Prostate gland (tissue), 2 donors: Measurements from ENCODE around the gene MEMO1.

ENCODE experiments used
- CTCF ChIP-seq, 4 experiments: fragments of 200-600 bp in 2 of 4; fragments of 450-650 bp in 2 of 4; sonication (generic) in 2 of 4; IDR thresholded peaks; 1 replicate in 3 of 4; 2 replicates in 1 of 4; pipeline ENCODE4 v1.5.1; 2016 to 2019; ENCODE audit warnings: antibody characterized with exemption in 4 of 4, mild to moderate bottlenecking in 2 of 4, moderate library complexity in 2 of 4
- POLR2A ChIP-seq: fragments of 450-650 bp; IDR thresholded peaks from one replicate; pipeline ENCODE4 v1.6.1; 2016; ENCODE audit warnings: antibody characterized with exemption, mild to moderate bottlenecking

DNA sequence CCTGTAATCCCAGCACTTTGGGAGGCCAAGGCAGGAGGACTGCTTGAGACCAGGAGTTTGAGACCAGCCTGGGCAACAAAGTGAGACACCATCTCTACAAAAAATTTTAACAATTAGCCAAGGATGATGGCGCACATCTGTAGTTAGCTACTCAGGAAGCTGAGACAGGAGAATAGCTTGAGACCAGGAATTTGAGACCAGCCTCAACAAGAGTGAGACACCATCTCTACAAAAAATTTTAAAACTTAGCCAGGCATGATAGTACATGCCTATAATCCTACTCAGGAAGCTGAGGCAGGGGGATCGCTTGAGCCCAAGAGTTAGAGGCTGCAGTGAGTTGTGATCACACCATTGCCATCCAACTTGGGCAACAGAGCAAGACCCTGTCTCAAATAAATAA, 7.0 kb downstream of the MEMO1 start:
- no peak for TF ChIP-seq CTCF (IDR thresholded peaks at IDR 0.05)
- no peak for TF ChIP-seq POLR2A
